Measurements from ENCODE around the gene RHOXF2.
"Not testable (repeated sequence)": the region's sequence is repeated elsewhere in the genome, so short reads cannot be mapped to it uniquely, and the experiment has no call there.

- TF ChIP-seq CTCF (IDR thresholded peaks at IDR 0.05; ENCODE audit: low read length); EZH2 (IDR thresholded peaks at IDR 0.05; ENCODE audit: borderline replicate concordance, low read length): not testable (repeated sequence)
Measured at GRCh38 chrX:120195786-120196185, 37.4 kb downstream of the RHOXF2 start.

Measured in OCI-LY1 (cell line).